Adrenal gland (tissue), 12 donors: ENCODE results near the gene LRPAP1. TPM values are rescaled to one million over a fixed set of nuclear protein-coding genes. Genes with fewer than 3 reads are reported as not detected.
"Not testable (repeated sequence)": the region's sequence is repeated elsewhere in the genome, so short reads cannot be mapped to it uniquely, and the experiment has no call there.

ENCODE experiments used
- DNase-seq, 7 donors: peaks; one replicate each; pipeline ENCODE4 v3.0.0-alpha.2; 2019 to 2020
- H3K27ac ChIP-seq, 5 donors: fragments of 200-600 bp; sonication (generic) in 4 of 5; 1 replicate in 3 of 5; 2 replicates in 2 of 5; pipeline versions ENCODE4 v1.5.1 to v1.8.0; 2016 to 2020; ENCODE audit warnings: mild to moderate bottlenecking in 1 of 5
- H3K27me3 ChIP-seq: fragments of 200-600 bp; 2 replicates; pipeline ENCODE4 v1.8.0; 2021
- H3K36me3 ChIP-seq, 2 donors: fragments of 200-600 bp; replicated peaks in 1 of 2; 1 replicate in 1 of 2; 2 replicates in 1 of 2; pipeline versions ENCODE4 v1.5.1 to v1.8.0; 2018 to 2022
- H3K4me1 ChIP-seq, 2 donors: fragments of 200-600 bp; replicated peaks in 1 of 2; 1 replicate in 1 of 2; 2 replicates in 1 of 2; pipeline versions ENCODE4 v1.5.1 to v1.8.0; 2018 to 2021
- H3K4me3 ChIP-seq, 4 donors: fragments of 200-600 bp; sonication (generic) in 3 of 4; one replicate each; pipeline ENCODE4 v1.5.1; 2016 to 2018
- H3K9me3 ChIP-seq, 3 donors: fragments of 200-600 bp; sonication (generic) in 1 of 3; replicated peaks in 1 of 3; 1 replicate in 2 of 3; 2 replicates in 1 of 3; pipeline versions ENCODE4 v1.5.1 to v1.8.0; 2016 to 2021
- WGBS, 4 donors: extraction: QIAGEN DNeasy Blood & Tissue Kit in 2 of 4; methylation state at CpG; one replicate each; pipeline versions ENCODE4 v1.1.5 to v1.1.7; 2013 to 2017; 5-methylcytosine and 5-hydroxymethylcytosine counted together
- intact Hi-C, 2 donors: fragments of 100-400 bp; cut with DNase I; formaldehyde crosslinking; loops; one replicate each; pipeline versions ENCODE4 v1.14.1 to v1.15.0; 2022 to 2023
- polyA plus RNA-seq, 3 donors: library from polyadenylated mRNA; stranded (reverse); fragments of 200-250 nt in 2 of 3; fragments of 350-450 nt in 1 of 3; fragmentation: Illumina TruSeq in 1 of 3; extraction: RNeasy Lipid Tissue Mini Kit (QIAGEN cat#74804) in 1 of 3; gene quantifications; one replicate each; pipeline ENCODE4 v1.2.3, GENCODE V29; 2013 to 2014
- total RNA-seq, 9 donors: library from RNA; depleted of rRNA in 4 of 9; stranded (reverse); fragments of >200 nt in 4 of 9; fragments of 120-200 nt in 1 of 9; fragmentation: NEBNext Ultra II Directional in 1 of 9; extraction: Animal tissue kit (Norgen Biotek cat#: 25700) in 1 of 9; gene quantifications; one replicate each; pipeline versions ENCODE4 v1.1.0 to v1.2.4, GENCODE V29; 2013 to 2023
- donor health status: healthy with polysubstance abuse.
- donor health status: Bipolar disorder and iron deficiency.
- donor health status: DM: yes; HTN: yes; CAD: no.
- donor health status: DM: no; HTN: no; CAD: no.
- donor health status: DM: no; HTN: no; CAD: no.
- donor health status: DM: yes; HTN: yes; CAD: no.

Gene LRPAP1
- total and polyA plus RNA-seq, 12 donors = 32.9 to 309 (median 188) TPM

DNA sequence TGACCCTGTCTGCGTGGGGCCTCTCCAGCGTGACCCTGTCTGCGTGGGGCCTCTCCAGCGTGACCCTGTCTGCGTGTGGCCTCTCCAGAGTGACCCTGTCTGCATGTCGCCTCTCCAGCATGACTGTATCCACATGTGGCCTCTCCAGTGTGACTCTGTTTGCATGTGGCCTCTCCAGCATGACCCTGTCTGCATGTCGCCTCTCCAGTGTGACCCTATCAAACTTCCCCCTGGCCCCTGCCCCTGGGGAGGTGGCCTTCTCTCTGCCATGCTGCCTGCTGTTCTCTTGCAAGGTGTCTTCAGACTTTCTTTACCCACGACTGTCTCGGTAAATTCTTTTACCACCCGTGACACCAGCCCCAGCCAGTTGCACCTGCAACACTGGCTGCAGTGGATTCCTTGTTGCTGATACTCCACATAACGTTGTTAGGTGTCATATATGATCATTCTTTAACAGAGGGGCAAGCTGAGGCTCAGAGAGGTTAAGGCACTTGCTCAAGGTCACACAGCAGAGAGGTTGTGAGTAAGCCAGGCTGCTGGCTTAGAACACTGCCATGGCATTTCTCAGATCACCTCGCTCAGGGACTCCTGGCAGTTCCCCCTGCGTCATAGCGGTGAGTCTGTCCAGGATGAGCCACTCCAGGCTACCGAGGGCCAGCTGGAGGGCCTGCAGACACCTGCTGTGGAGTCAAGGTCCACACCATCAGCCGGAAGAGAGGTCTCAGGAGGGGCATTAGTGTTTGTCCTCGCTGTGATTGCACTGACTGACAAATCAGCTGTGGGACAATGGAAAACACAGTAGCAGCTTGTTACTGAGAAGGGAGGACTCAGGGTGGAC is 25.7 kb upstream of the LRPAP1 start:
- 63 to 68% (median 63%) methylated on average over 6 to 17 of the region's 17 CpGs for WGBS, 4 donors
- intact Hi-C loops, H3K27ac ChIP-seq, H3K4me3 ChIP-seq, H3K27me3 ChIP-seq, H3K36me3 ChIP-seq, H3K4me1 ChIP-seq, H3K9me3 ChIP-seq: not testable (repeated sequence)
- DNase-seq = peak in 2 of 7 donors; percentile 22 to 27

DNA sequence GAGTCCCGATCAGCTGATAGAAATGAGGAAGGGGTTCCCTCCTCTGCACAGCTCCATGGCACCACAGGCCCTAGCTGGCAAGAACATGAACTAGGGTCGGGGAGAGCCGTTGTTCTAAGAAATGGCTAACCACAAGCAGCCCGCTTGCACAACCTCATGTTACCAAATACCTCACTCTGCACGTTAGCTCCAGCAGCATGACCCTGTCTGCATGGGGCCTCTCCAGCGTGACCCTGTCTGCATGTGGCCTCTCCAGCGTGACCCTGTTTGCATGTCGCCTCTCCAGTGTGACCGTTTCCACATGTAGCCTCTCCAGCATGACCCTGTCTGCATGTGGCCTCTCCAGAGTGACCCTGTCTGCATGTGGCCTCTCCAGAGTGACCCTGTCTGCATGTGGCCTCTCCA is 24.9 kb upstream of the LRPAP1 start:
- intact Hi-C loops = not testable (repeated sequence)
- 53 to 75% (median 67%) methylated on average over 3 to 9 of the region's 9 CpGs for WGBS, 4 donors

DNA sequence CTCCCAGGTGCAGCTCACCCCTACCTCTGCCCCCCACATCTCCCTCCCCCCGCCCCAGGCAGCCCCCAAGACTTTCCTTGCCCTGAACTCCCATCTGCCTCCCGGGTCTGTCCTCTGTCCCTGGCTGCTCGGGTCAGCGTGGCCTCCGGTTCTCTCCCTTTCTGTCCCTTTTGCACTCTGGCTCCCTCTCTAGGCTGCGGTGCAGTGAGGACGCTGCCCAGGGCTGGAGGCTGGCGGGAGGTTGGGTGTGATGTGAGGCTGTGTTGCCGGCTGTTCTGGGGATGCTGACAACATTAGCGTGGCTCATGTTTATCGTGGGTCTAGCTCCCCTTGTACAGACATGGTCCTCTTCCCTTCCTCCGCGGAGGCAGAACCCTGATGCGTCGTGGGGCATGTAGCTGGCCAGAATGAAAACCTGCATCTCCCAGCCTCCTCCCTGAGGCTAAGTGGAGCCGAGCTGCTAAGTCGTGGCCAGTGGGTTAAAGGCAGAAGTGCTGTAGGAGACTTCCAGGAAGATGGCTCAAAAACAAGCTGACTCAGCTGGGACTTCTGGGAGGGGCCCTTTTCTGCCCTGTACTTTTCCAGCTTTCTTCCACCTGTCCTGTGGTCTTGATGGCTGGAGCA is 24.1 kb upstream of the LRPAP1 start:
- WGBS, 4 donors = 71 to 85% (median 80%) methylated on average over 8 to 17 of the region's 17 CpGs

More for the DNA sequence above, 24.9 kb upstream of the LRPAP1 start:
- H3K9me3 ChIP-seq, H3K27me3 ChIP-seq, H3K4me1 ChIP-seq, H3K27ac ChIP-seq, H3K4me3 ChIP-seq, H3K36me3 ChIP-seq: not testable (repeated sequence)
- peak in 6 of 7 donors; percentile 24 to 68 (median 44) for DNase-seq

DNA sequence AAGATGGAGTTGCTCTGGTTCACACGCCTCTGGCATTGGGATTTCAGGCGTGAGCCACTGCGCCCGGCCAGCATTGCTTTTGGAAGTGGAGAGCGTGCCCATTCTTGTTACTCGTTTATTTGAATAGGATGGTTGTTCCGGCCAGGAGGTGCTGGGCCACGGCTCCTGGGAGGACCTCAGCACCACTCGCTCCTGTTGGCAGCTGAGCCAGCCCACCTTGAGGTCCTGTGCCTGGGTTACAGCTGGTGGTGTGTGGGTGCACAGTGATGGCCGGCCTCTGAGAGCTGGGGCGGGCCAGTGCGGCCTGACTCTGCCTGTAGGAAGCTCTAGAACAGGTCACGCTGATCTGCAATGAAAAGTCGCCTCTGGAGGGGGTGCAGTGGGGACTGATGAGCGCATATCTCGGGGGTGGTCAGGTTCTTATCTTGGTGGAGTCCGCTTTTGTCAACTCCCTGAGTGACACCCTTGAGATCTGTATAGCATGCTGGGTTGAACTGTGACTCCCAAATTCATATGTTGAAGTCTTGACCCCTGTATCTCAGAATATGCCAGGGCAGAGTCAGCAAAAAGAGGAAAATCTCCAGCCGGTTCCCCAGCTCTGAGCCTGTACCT is 23.3 kb upstream of the LRPAP1 start:
- H3K27ac ChIP-seq, H3K4me3 ChIP-seq, intact Hi-C loops, H3K27me3 ChIP-seq, H3K9me3 ChIP-seq, H3K36me3 ChIP-seq, DNase-seq, H3K4me1 ChIP-seq: not testable (repeated sequence)
- 87 to 91% (median 89%) methylated on average over 13 to 18 of the region's 18 CpGs for WGBS, 4 donors

More for the DNA sequence above, 24.1 kb upstream of the LRPAP1 start:
- H3K9me3 ChIP-seq, H3K36me3 ChIP-seq, DNase-seq, H3K27me3 ChIP-seq, H3K27ac ChIP-seq, H3K4me1 ChIP-seq, intact Hi-C loops, H3K4me3 ChIP-seq: not testable (repeated sequence)

DNA sequence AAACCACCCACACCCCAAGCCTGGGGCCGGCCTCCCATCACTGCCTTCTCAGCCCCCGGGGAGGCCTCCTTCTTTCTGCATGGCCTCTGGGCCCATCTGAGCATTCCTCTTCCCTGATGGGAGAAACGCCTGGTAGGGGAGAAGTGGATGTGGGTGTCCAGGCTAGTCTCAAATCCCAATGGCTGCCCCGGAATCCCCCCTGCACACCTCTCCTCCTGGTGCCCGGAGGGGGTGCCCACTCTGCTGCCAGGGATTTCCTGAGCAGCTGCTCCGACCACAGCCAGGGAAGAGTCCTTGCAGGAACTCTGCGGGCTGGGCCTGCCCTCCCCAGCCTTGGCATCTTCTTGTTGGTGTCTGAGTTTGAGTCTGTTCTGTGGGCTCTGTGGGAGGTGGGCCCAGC is 19.1 kb upstream of the LRPAP1 start:
- intact Hi-C loops, H3K27me3 ChIP-seq, DNase-seq, H3K4me3 ChIP-seq, H3K9me3 ChIP-seq, H3K27ac ChIP-seq, H3K4me1 ChIP-seq, H3K36me3 ChIP-seq: not testable (repeated sequence)
- WGBS, 4 donors = 80 to 97% (median 93%) methylated on average over 2 to 5 of the region's 7 CpGs

DNA sequence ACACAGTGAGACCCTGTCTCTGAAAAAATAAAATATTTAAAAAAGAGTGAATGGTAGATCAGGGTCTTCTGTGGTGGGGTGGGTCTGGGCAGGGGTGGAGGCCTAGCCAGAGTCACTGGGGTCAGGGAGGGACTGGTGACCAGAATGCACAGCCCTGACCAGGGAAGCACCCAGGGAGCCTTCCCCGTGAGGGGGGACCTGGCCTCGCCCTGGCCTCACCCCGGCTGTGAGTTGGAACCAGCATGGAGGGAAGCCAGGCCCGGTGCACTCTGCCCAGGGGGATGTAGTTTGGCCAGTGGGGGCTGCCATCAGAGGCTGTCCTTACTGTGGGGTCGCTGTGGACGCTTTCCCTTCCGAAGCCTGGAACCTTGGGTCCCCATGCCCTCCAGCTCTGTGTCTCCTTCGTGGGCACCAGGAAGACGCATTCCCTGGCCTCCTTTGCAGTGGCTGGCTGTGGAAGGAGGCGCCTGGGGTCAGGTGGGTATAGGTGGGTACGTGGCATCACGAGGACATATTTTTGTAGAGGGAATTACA is 18.6 kb upstream of the LRPAP1 start:
- H3K4me3 ChIP-seq, DNase-seq, H3K4me1 ChIP-seq, H3K27ac ChIP-seq, H3K9me3 ChIP-seq, H3K36me3 ChIP-seq, H3K27me3 ChIP-seq, intact Hi-C loops: not testable (repeated sequence)
- WGBS, 4 donors = 80 to 97% (median 93%) methylated on average over 5 to 12 of the region's 12 CpGs

DNA sequence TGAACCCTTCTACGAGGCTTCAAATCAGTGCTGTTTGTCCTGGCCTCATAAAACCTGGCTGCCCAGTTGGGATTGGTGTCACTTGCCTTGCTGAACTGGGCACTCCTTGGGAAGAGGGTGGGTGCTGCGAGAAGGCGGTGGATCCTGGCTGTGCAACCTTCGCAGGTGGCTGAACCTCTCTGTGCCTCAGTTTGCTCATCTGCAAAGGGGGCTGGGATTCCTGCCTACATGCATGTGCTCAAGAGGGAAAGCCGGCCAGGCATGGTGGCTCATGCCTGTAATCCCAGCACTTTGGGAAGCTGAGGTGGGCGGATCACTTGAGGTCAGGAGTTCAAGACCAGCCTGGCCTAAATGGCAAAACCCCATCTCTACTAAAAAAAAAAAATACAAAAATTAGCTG is 17.8 kb upstream of the LRPAP1 start:
- H3K4me1 ChIP-seq, H3K27me3 ChIP-seq, intact Hi-C loops, H3K4me3 ChIP-seq, H3K9me3 ChIP-seq, H3K27ac ChIP-seq, DNase-seq, H3K36me3 ChIP-seq: not testable (repeated sequence)
- WGBS, 4 donors = 86 to 93% (median 93%) methylated on average over 1 to 6 of the region's 6 CpGs

DNA sequence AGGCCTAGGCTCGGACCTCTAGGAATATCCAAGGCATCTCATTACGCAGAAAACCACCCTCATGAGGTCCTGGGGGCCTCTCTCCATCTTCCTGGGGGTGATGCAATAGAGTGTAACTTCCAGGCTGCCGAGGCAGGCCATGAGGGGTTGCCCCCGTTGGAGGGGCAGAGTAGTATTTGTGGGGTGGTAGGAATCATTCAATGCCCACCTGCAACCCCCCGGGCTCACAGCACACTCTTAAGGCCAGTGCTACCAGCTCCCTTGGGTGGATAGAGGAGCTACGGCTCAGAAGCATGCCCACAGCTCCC is 17.4 kb upstream of the LRPAP1 start:
- H3K36me3 ChIP-seq, H3K4me3 ChIP-seq, H3K4me1 ChIP-seq, H3K27me3 ChIP-seq, DNase-seq, H3K27ac ChIP-seq, H3K9me3 ChIP-seq, intact Hi-C loops: not testable (repeated sequence)
- WGBS, 4 donors = 72 to 85% methylated on average over 4 to 5 of the region's 6 CpGs; no CpG with 5 or more reads in 2 of the 4 donors

DNA sequence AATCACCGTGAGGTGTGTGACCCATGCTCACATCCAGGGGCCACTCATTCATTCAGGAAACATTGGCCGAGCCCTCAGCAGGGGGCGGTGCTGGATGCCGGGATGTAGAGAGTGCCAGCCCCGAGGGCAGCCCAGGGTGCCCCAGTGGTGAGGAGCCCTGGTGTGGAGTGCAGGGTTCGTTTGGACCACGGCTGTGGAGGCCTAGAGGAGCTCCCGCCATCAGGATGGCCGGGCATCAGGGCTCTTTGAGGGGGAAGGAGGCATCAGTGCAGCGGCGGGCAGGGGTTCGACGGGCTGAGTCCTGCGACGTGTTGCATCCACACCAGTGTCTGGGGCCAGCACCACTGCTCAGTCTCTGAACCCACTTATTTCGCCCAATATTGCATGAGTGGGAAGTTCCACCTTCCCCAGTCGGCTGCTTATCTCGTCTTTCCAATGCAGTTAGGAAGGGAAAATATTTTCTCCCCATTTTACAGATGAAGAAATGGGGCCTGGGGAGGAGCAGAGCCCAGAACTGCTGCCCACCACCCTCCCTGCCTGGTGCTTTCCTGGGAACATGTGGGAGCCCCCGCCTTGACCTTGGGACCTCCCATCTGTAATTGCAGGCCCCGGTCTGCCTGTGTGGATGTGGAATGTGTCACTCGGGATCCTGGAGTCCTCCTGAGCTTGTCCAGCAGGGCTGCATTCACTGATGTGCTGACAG is 16.9 kb upstream of the LRPAP1 start:
- H3K36me3 ChIP-seq, H3K27me3 ChIP-seq, H3K4me3 ChIP-seq, H3K4me1 ChIP-seq, DNase-seq, H3K27ac ChIP-seq, H3K9me3 ChIP-seq, intact Hi-C loops: not testable (repeated sequence)
- WGBS, 4 donors = 76 to 83% (median 77%) methylated on average over 12 to 20 of the region's 21 CpGs

DNA sequence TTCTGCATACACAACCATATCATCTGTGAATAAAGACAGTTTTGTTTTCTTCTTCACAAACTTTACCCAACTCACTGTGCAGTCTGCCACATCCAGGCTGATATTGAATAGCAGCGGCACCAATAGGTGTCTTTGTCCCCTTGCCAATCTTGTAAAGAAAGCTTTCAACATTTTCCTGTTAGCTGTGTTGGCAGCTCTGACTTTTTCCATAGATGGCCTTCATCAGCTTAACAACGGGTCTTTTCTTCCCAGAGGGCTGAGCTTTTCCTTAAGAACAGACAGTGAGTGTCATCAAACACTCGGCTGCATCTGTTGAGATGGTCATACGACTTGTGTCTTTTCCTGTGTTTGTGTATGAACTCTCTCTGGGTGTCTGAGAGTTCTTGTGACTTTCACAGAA is 14.5 kb upstream of the LRPAP1 start:
- H3K4me3 ChIP-seq, H3K36me3 ChIP-seq, intact Hi-C loops, H3K4me1 ChIP-seq, H3K27me3 ChIP-seq, H3K9me3 ChIP-seq, H3K27ac ChIP-seq, DNase-seq: not testable (repeated sequence)
- WGBS, 4 donors = 49 to 66% (median 59%) methylated on average over 4 of the region's 4 CpGs
